Testis (tissue), 3 donors: Measurements from ENCODE around the gene PITPNM3. TPM values are rescaled to one million over a fixed set of nuclear protein-coding genes. Genes with fewer than 3 reads are reported as not detected.

ENCODE experiments used
- DNase-seq: peaks from one replicate; pipeline ENCODE4 v3.0.0-alpha.2; 2019
- H3K27ac ChIP-seq, 2 donors: fragments of 200-600 bp; sonication (generic); one replicate each; pipeline ENCODE4 v1.5.1; 2019
- H3K27me3 ChIP-seq: fragments of 200-600 bp; sonication (generic); one replicate; pipeline ENCODE4 v1.5.1; 2019
- H3K36me3 ChIP-seq: fragments of 200-600 bp; sonication (generic); one replicate; pipeline ENCODE4 v1.5.1; 2017; ENCODE audit warnings: low read depth; ENCODE audit errors: missing control alignments
- H3K4me1 ChIP-seq: fragments of 200-600 bp; sonication (generic); one replicate; pipeline ENCODE4 v1.5.1; 2019
- H3K4me3 ChIP-seq, 2 donors: fragments of 200-600 bp; sonication (generic); one replicate each; pipeline ENCODE4 v1.5.1; 2017 to 2019
- H3K9me3 ChIP-seq: fragments of 200-600 bp; sonication (generic); one replicate; pipeline ENCODE4 v1.5.1; 2017
- CTCF ChIP-seq, 3 experiments: fragments of 450-650 bp in 2 of 3; fragments of 200-600 bp in 1 of 3; sonication (generic) in 1 of 3; IDR thresholded peaks; one replicate each; pipeline ENCODE4 v1.5.1; 2016 to 2019; ENCODE audit warnings: antibody characterized with exemption in 3 of 3, mild to moderate bottlenecking in 2 of 3, moderate library complexity in 1 of 3
- POLR2A ChIP-seq: fragments of 450-650 bp; IDR thresholded peaks from one replicate; pipeline ENCODE4 v1.6.1; 2017; ENCODE audit warnings: antibody characterized with exemption, mild to moderate bottlenecking, moderate library complexity
- WGBS, 2 donors: methylation state at CpG; one replicate each; pipeline ENCODE4 v1.1.5; 2018; 5-methylcytosine and 5-hydroxymethylcytosine counted together
- intact Hi-C: fragments of 100-400 bp; cut with DNase I; formaldehyde crosslinking; loops from one replicate; pipeline ENCODE4 v1.15.1; 2023; ENCODE audit warnings: low total_unique reads
- polyA plus RNA-seq: library from polyadenylated mRNA; stranded (reverse); fragments of 350-450 nt; fragmentation: Illumina TruSeq; extraction: RNeasy Lipid Tissue Mini Kit (QIAGEN cat#74804); gene quantifications from one replicate; pipeline ENCODE4 v1.2.3, GENCODE V29; 2014; ENCODE audit warnings: low read depth, low replicate concordance; ENCODE audit not compliant: insufficient read depth
- total RNA-seq, 2 donors: library from RNA; depleted of rRNA; stranded (reverse); fragments of >200 nt; gene quantifications; one replicate each; pipeline ENCODE4 v1.2.3, GENCODE V29; 2016

PITPNM3 gene
- total and polyA plus RNA-seq, 3 donors from 2014 or later, result 6.3 to 7.3 (median 6.7) TPM

- no peak for DNase-seq
- H3K4me3 ChIP-seq, result no peak overlapping the region
- no peak for TF ChIP-seq POLR2A
- intact Hi-C loops, result no loop called here
- no peaks in the 10 kb centered on the region for H3K27me3 ChIP-seq
- no peak overlapping the region for H3K27ac ChIP-seq
- 87 to 92% methylated on average over 10 of the region's 10 CpGs for WGBS, 2 donors
- no peaks in the 10 kb centered on the region for H3K4me1 ChIP-seq
- H3K36me3 ChIP-seq, result no peaks in the 10 kb centered on the region
- no peaks in the 10 kb centered on the region for H3K9me3 ChIP-seq
Observed at GRCh38 chr17:6461792-6462524, 94.4 kb downstream of the PITPNM3 start.

GRCh38 chr17:6461246-6461645, 95.1 kb downstream of the PITPNM3 start:
- no peak for TF ChIP-seq CTCF (IDR thresholded peaks at IDR 0.05)
- TF ChIP-seq POLR2A, result no peak
- Histone ChIP-seq H3K4me1 (no peaks in the 10 kb centered on the region), H3K27ac (no peak overlapping the region), H3K9me3 (no peaks in the 10 kb centered on the region), H3K36me3 (no peaks in the 10 kb centered on the region), H3K4me3 (no peak overlapping the region), H3K27me3 (no peaks in the 10 kb centered on the region)
- intact Hi-C loops, result no loop called here
- 94 to 97% methylated on average over 9 to 14 of the region's 14 CpGs for WGBS, 2 donors
- DNase-seq, result no peak

GRCh38 chr17:6460531-6461161, 95.7 kb downstream of the PITPNM3 start:
- Histone ChIP-seq H3K27ac (no peak overlapping the region), H3K4me1 (no peaks in the 10 kb centered on the region), H3K9me3 (no peaks in the 10 kb centered on the region), H3K27me3 (no peaks in the 10 kb centered on the region), H3K4me3 (no peak overlapping the region), H3K36me3 (no peaks in the 10 kb centered on the region)
- intact Hi-C loops, result no loop called here
- no peak for TF ChIP-seq POLR2A
- no peak for TF ChIP-seq CTCF (IDR thresholded peaks at IDR 0.05)
- DNase-seq, result no peak
- 77 to 97% methylated on average over 9 of the region's 9 CpGs for WGBS, 2 donors

- Histone ChIP-seq H3K9me3 (no peaks in the 10 kb centered on the region), H3K36me3 (no peaks in the 10 kb centered on the region), H3K27ac (no peak overlapping the region), H3K4me3 (no peak overlapping the region), H3K27me3 (no peaks in the 10 kb centered on the region), H3K4me1 (no peaks in the 10 kb centered on the region)
- no peak for TF ChIP-seq POLR2A
- TF ChIP-seq CTCF (IDR thresholded peaks at IDR 0.05), result no peak
- no peak for DNase-seq
- 92 to 93% methylated on average over 14 of the region's 14 CpGs for WGBS, 2 donors
- intact Hi-C loops, result no loop called here
Observed at GRCh38 chr17:6458460-6458950, 97.8 kb downstream of the PITPNM3 start.

GRCh38 chr17:6457688-6458459, 98.5 kb downstream of the PITPNM3 start:
- WGBS, 2 donors, result 92% methylated on average over 9 to 10 of the region's 10 CpGs
- TF ChIP-seq POLR2A (no peak), CTCF (IDR thresholded peaks at IDR 0.05) (no peak)
- Histone ChIP-seq H3K4me1 (no peaks in the 10 kb centered on the region), H3K27me3 (no peaks in the 10 kb centered on the region), H3K27ac (no peak overlapping the region), H3K9me3 (no peaks in the 10 kb centered on the region), H3K36me3 (no peaks in the 10 kb centered on the region), H3K4me3 (no peak overlapping the region)
- DNase-seq, result no peak
- intact Hi-C loops, result no loop called here
